Retina (tissue), 1 donor: ENCODE data around the gene IL17B.

Source experiments
- DNase-seq: peaks from one replicate; pipeline ENCODE4 v3.0.0-alpha.2; 2016

IL17B gene

GRCh38 chr5:149375434-149375833, 3.7 kb downstream of the IL17B start:
- DNase-seq, result no peak

GRCh38 chr5:149374801-149375200, 4.3 kb downstream of the IL17B start:
- no peak for DNase-seq

- no peak for DNase-seq
Measured at GRCh38 chr5:149374303-149374702, 4.8 kb downstream of the IL17B start.

- DNase-seq, result no peak
Measured at GRCh38 chr5:149372932-149373331, 6.2 kb downstream of the IL17B start.

- no peak for DNase-seq
Measured at GRCh38 chr5:149372076-149372795, 6.9 kb downstream of the IL17B start.

- DNase-seq, result peak; percentile 71
Measured at GRCh38 chr5:149371296-149371962, 7.7 kb downstream of the IL17B start.

- no peak for DNase-seq
Measured at GRCh38 chr5:149370878-149371277, 8.2 kb downstream of the IL17B start.

- DNase-seq, result no peak
Measured at GRCh38 chr5:149367972-149368645, 11.0 kb downstream of the IL17B start.

GRCh38 chr5:149367249-149367971, 11.7 kb downstream of the IL17B start:
- peak; percentile 65 for DNase-seq

- no peak for DNase-seq
Measured at GRCh38 chr5:149366169-149366729, 12.8 kb downstream of the IL17B start.

GRCh38 chr5:149365418-149365817, 13.7 kb downstream of the IL17B start:
- no peak for DNase-seq

GRCh38 chr5:149364719-149365118, 14.4 kb downstream of the IL17B start:
- no peak for DNase-seq

GRCh38 chr5:149363936-149364335, 15.2 kb downstream of the IL17B start:
- no peak for DNase-seq

- DNase-seq, result no peak
Measured at GRCh38 chr5:149363358-149363757, 15.7 kb downstream of the IL17B start.

- no peak for DNase-seq
Measured at GRCh38 chr5:149362541-149362940, 16.6 kb downstream of the IL17B start.

- DNase-seq, result no peak
Measured at GRCh38 chr5:149360272-149360671, 18.8 kb downstream of the IL17B start.

- DNase-seq, result no peak
Measured at GRCh38 chr5:149358868-149359495, 20.1 kb downstream of the IL17B start.

- no peak for DNase-seq
Measured at GRCh38 chr5:149358294-149358651, 20.8 kb downstream of the IL17B start.

- peak; percentile 96 for DNase-seq
Measured at GRCh38 chr5:149357370-149358293, 21.5 kb downstream of the IL17B start, which contains the start of gene PCYOX1L. TSS of gene PCYOX1L (plus strand) at chr5:149358046. CDS start at chr5:149358069, 23 bp downstream.

- DNase-seq, result no peak
Measured at GRCh38 chr5:149356391-149356790, 22.7 kb downstream of the IL17B start.

GRCh38 chr5:149355688-149356087, 23.4 kb downstream of the IL17B start:
- no peak for DNase-seq
